ENCODE data around the gene DUOXA1.

DUOXA1 gene

GRCh38 chr15:45148076-45149059 lies 18.7 kb upstream of the DUOXA1 start:
- Histone ChIP-seq H3K9ac (ENCODE audit: low read length) (no peak overlapping the region), H3K4me1 (ENCODE audit: control insufficient read depth, insufficient read depth, low read length) (no peaks in the 10 kb centered on the region), H3K36me3 (ENCODE audit: control insufficient read depth, insufficient read depth, low read length) (no peaks in the 10 kb centered on the region), H3K27me3 (ENCODE audit: control insufficient read depth, insufficient read depth, low read length) (no peaks in the 10 kb centered on the region), H3K4me3 (ENCODE audit: low read length) (no peak overlapping the region), H3K27ac (ENCODE audit: low read depth, low read length) (no peak overlapping the region)

GRCh38 chr15:45147606-45148005 lies 17.9 kb upstream of the DUOXA1 start:
- H3K27me3 ChIP-seq (ENCODE audit: control insufficient read depth, insufficient read depth, low read length) = no peaks in the 10 kb centered on the region
- no peak overlapping the region for H3K9ac ChIP-seq (ENCODE audit: low read length)
- H3K27ac ChIP-seq (ENCODE audit: low read depth, low read length) = no peak overlapping the region
- no peaks in the 10 kb centered on the region for H3K4me1 ChIP-seq (ENCODE audit: control insufficient read depth, insufficient read depth, low read length)
- no peak overlapping the region for H3K4me3 ChIP-seq (ENCODE audit: low read length)
- H3K36me3 ChIP-seq (ENCODE audit: control insufficient read depth, insufficient read depth, low read length) = no peaks in the 10 kb centered on the region

- no peak overlapping the region for H3K9ac ChIP-seq (ENCODE audit: low read length)
- H3K36me3 ChIP-seq (ENCODE audit: control insufficient read depth, insufficient read depth, low read length) = no peaks in the 10 kb centered on the region
- no peak overlapping the region for H3K27ac ChIP-seq (ENCODE audit: low read depth, low read length)
- H3K27me3 ChIP-seq (ENCODE audit: control insufficient read depth, insufficient read depth, low read length) = no peaks in the 10 kb centered on the region
- H3K4me3 ChIP-seq (ENCODE audit: low read length) = no peak overlapping the region
- no peaks in the 10 kb centered on the region for H3K4me1 ChIP-seq (ENCODE audit: control insufficient read depth, insufficient read depth, low read length)
These were observed 16.7 kb upstream of the DUOXA1 start for GRCh38 chr15:45146405-45146804.

GRCh38 chr15:45144775-45145174 lies 15.1 kb upstream of the DUOXA1 start:
- Histone ChIP-seq H3K27me3 (ENCODE audit: control insufficient read depth, insufficient read depth, low read length) (no peaks in the 10 kb centered on the region), H3K9ac (ENCODE audit: low read length) (no peak overlapping the region), H3K4me3 (ENCODE audit: low read length) (no peak overlapping the region), H3K27ac (ENCODE audit: low read depth, low read length) (no peak overlapping the region), H3K4me1 (ENCODE audit: control insufficient read depth, insufficient read depth, low read length) (no peaks in the 10 kb centered on the region), H3K36me3 (ENCODE audit: control insufficient read depth, insufficient read depth, low read length) (no peaks in the 10 kb centered on the region)

GRCh38 chr15:45143946-45144345 lies 14.3 kb upstream of the DUOXA1 start:
- H3K36me3 ChIP-seq (ENCODE audit: control insufficient read depth, insufficient read depth, low read length) = no peaks in the 10 kb centered on the region
- no peaks in the 10 kb centered on the region for H3K27me3 ChIP-seq (ENCODE audit: control insufficient read depth, insufficient read depth, low read length)
- no peak overlapping the region for H3K4me3 ChIP-seq (ENCODE audit: low read length)
- no peak overlapping the region for H3K27ac ChIP-seq (ENCODE audit: low read depth, low read length)
- H3K9ac ChIP-seq (ENCODE audit: low read length) = no peak overlapping the region
- no peaks in the 10 kb centered on the region for H3K4me1 ChIP-seq (ENCODE audit: control insufficient read depth, insufficient read depth, low read length)

- Histone ChIP-seq H3K36me3 (ENCODE audit: control insufficient read depth, insufficient read depth, low read length) (no peaks in the 10 kb centered on the region), H3K4me1 (ENCODE audit: control insufficient read depth, insufficient read depth, low read length) (no peaks in the 10 kb centered on the region), H3K4me3 (ENCODE audit: low read length) (no peak overlapping the region), H3K27ac (ENCODE audit: low read depth, low read length) (no peak overlapping the region), H3K27me3 (ENCODE audit: control insufficient read depth, insufficient read depth, low read length) (no peaks in the 10 kb centered on the region), H3K9ac (ENCODE audit: low read length) (no peak overlapping the region)
These were observed 13.4 kb upstream of the DUOXA1 start for GRCh38 chr15:45143056-45143455.

GRCh38 chr15:45141386-45141785 lies 11.7 kb upstream of the DUOXA1 start:
- Histone ChIP-seq H3K27ac (ENCODE audit: low read depth, low read length) (no peak overlapping the region), H3K27me3 (ENCODE audit: control insufficient read depth, insufficient read depth, low read length) (peaks cover 1% of the 10 kb centered on the region), H3K4me3 (ENCODE audit: low read length) (no peak overlapping the region), H3K4me1 (ENCODE audit: control insufficient read depth, insufficient read depth, low read length) (no peaks in the 10 kb centered on the region), H3K9ac (ENCODE audit: low read length) (no peak overlapping the region), H3K36me3 (ENCODE audit: control insufficient read depth, insufficient read depth, low read length) (no peaks in the 10 kb centered on the region)

GRCh38 chr15:45140557-45141250 lies 11.0 kb upstream of the DUOXA1 start:
- no peaks in the 10 kb centered on the region for H3K36me3 ChIP-seq (ENCODE audit: control insufficient read depth, insufficient read depth, low read length)
- no peak overlapping the region for H3K9ac ChIP-seq (ENCODE audit: low read length)
- no peak overlapping the region for H3K4me3 ChIP-seq (ENCODE audit: low read length)
- H3K27me3 ChIP-seq (ENCODE audit: control insufficient read depth, insufficient read depth, low read length) = peaks cover 6% of the 10 kb centered on the region
- H3K4me1 ChIP-seq (ENCODE audit: control insufficient read depth, insufficient read depth, low read length) = no peaks in the 10 kb centered on the region
- no peak overlapping the region for H3K27ac ChIP-seq (ENCODE audit: low read depth, low read length)

- no peaks in the 10 kb centered on the region for H3K4me1 ChIP-seq (ENCODE audit: control insufficient read depth, insufficient read depth, low read length)
These were observed 10.1 kb upstream of the DUOXA1 start for GRCh38 chr15:45139770-45140169.

GRCh38 chr15:45138814-45139765 lies 9.4 kb upstream of the DUOXA1 start:
- Histone ChIP-seq H3K4me3 (ENCODE audit: low read length) (no peak overlapping the region), H3K27me3 (ENCODE audit: control insufficient read depth, insufficient read depth, low read length) (peaks cover 16% of the 10 kb centered on the region), H3K4me1 (ENCODE audit: control insufficient read depth, insufficient read depth, low read length) (no peaks in the 10 kb centered on the region), H3K9ac (ENCODE audit: low read length) (no peak overlapping the region), H3K27ac (ENCODE audit: low read depth, low read length) (no peak overlapping the region), H3K36me3 (ENCODE audit: control insufficient read depth, insufficient read depth, low read length) (no peaks in the 10 kb centered on the region)

More at GRCh38 chr15:45139770-45140169, 10.1 kb upstream of the DUOXA1 start:
- H3K9ac ChIP-seq (ENCODE audit: low read length) = no peak overlapping the region
- H3K27me3 ChIP-seq (ENCODE audit: control insufficient read depth, insufficient read depth, low read length) = peaks cover 9% of the 10 kb centered on the region
- H3K4me3 ChIP-seq (ENCODE audit: low read length) = no peak overlapping the region
- no peaks in the 10 kb centered on the region for H3K36me3 ChIP-seq (ENCODE audit: control insufficient read depth, insufficient read depth, low read length)
- no peak overlapping the region for H3K27ac ChIP-seq (ENCODE audit: low read depth, low read length)

- H3K36me3 ChIP-seq (ENCODE audit: control insufficient read depth, insufficient read depth, low read length) = no peaks in the 10 kb centered on the region
- no peaks in the 10 kb centered on the region for H3K4me1 ChIP-seq (ENCODE audit: control insufficient read depth, insufficient read depth, low read length)
- H3K9ac ChIP-seq (ENCODE audit: low read length) = no peak overlapping the region
- H3K27ac ChIP-seq (ENCODE audit: low read depth, low read length) = no peak overlapping the region
- H3K27me3 ChIP-seq (ENCODE audit: control insufficient read depth, insufficient read depth, low read length) = peaks cover 17% of the 10 kb centered on the region
- no peak overlapping the region for H3K4me3 ChIP-seq (ENCODE audit: low read length)
These were observed 8.0 kb upstream of the DUOXA1 start for GRCh38 chr15:45137703-45138102.

GRCh38 chr15:45136378-45136764 lies 6.7 kb upstream of the DUOXA1 start:
- H3K9ac ChIP-seq (ENCODE audit: low read length) = no peak overlapping the region
- no peaks in the 10 kb centered on the region for H3K4me1 ChIP-seq (ENCODE audit: control insufficient read depth, insufficient read depth, low read length)
- H3K27ac ChIP-seq (ENCODE audit: low read depth, low read length) = no peak overlapping the region
- H3K4me3 ChIP-seq (ENCODE audit: low read length) = no peak overlapping the region
- peaks cover 17% of the 10 kb centered on the region for H3K27me3 ChIP-seq (ENCODE audit: control insufficient read depth, insufficient read depth, low read length)
- no peaks in the 10 kb centered on the region for H3K36me3 ChIP-seq (ENCODE audit: control insufficient read depth, insufficient read depth, low read length)
